T47D (cell line): ENCODE measurements around the gene KLF3.
A peak's percentile ranks its signal among the peaks of the same experiment; 100 is the strongest.

Experiments used
- DNase-seq, 2 experiments: peaks; one replicate each; pipeline versions ENCODE4 v3.0.0 to v3.0.0-alpha.2; 2011 to 2012; ENCODE audit warnings: low read depth in 1 of 2, low spot score in 1 of 2
- JUND ChIP-seq: IDR thresholded peaks from 2 replicates; pipeline ENCODE4 v1.6.1; 2012; ENCODE audit warnings: low read depth
- in situ Hi-C: cut with HindIII; loops from 2 replicates; pipeline ENCODE4 v1.10.0; 2016; ENCODE audit warnings: low sequenced_read_pairs, low pct_unique_long_range_greater_than_20kb

KLF3 gene

GRCh38 chr4:38703635-38704034 is 39.6 kb downstream of the KLF3 start:
- DNase-seq = no peak
- no peak for TF ChIP-seq JUND
- in situ Hi-C loops = no loop called here

GRCh38 chr4:38704622-38705154 is 40.7 kb downstream of the KLF3 start:
- in situ Hi-C loops = no loop called here
- TF ChIP-seq JUND = no peak
- DNase-seq = no peak

GRCh38 chr4:38706301-38706700 is 42.3 kb downstream of the KLF3 start:
- no peak for DNase-seq
- no peak for TF ChIP-seq JUND
- in situ Hi-C loops = no loop called here

GRCh38 chr4:38710053-38710452 is 46.1 kb downstream of the KLF3 start:
- DNase-seq = no peak
- in situ Hi-C loops = no loop called here
- TF ChIP-seq JUND = no peak

GRCh38 chr4:38711066-38711465 is 47.1 kb downstream of the KLF3 start:
- no peak for TF ChIP-seq JUND
- no peak for DNase-seq
- in situ Hi-C loops = no loop called here

GRCh38 chr4:38715050-38715449 is 51.1 kb downstream of the KLF3 start:
- DNase-seq = no peak
- in situ Hi-C loops = no loop called here
- no peak for TF ChIP-seq JUND

GRCh38 chr4:38716256-38716655 is 52.3 kb downstream of the KLF3 start:
- no peak for DNase-seq
- TF ChIP-seq JUND = no peak
- in situ Hi-C loops = no loop called here

GRCh38 chr4:38717604-38718003 is 53.6 kb downstream of the KLF3 start:
- no peak for TF ChIP-seq JUND
- no peak for DNase-seq
- in situ Hi-C loops = no loop called here

GRCh38 chr4:38723114-38723513 is 59.1 kb downstream of the KLF3 start:
- in situ Hi-C loops = no loop called here
- DNase-seq = no peak
- TF ChIP-seq JUND = no peak

- in situ Hi-C loops = no loop called here
- DNase-seq = peak in 1 of 2 experiments; percentile 13
- no peak for TF ChIP-seq JUND
Measured at GRCh38 chr4:38723726-38724474, 59.9 kb downstream of the KLF3 start.

GRCh38 chr4:38724475-38724808 is 60.4 kb downstream of the KLF3 start:
- no peak for TF ChIP-seq JUND
- DNase-seq = no peak
- in situ Hi-C loops = no loop called here

GRCh38 chr4:38728631-38729141 is 64.7 kb downstream of the KLF3 start:
- in situ Hi-C loops = no loop called here
- DNase-seq = peak in 1 of 2 experiments; percentile 60

GRCh38 chr4:38730493-38730829 is 66.5 kb downstream of the KLF3 start:
- no peak for TF ChIP-seq JUND
- in situ Hi-C loops = no loop called here
- DNase-seq = no peak

More at GRCh38 chr4:38728631-38729141, 64.7 kb downstream of the KLF3 start:
- no peak for TF ChIP-seq JUND
